GM12892 (cell line): ENCODE measurements around the gene STK32C.

Experiments
- POLR2A ChIP-seq: IDR thresholded peaks from 2 replicates; pipeline ENCODE4 v1.6.1; 2011; ENCODE audit warnings: low read depth, low read length, control low read depth
- POLR2AphosphoS5 ChIP-seq: IDR thresholded peaks from 2 replicates; pipeline ENCODE4 v1.6.1; 2011; ENCODE audit warnings: low read depth, low read length, control low read depth
- TAF1 ChIP-seq: IDR thresholded peaks from 2 replicates; pipeline ENCODE4 v1.6.1; 2011; ENCODE audit warnings: low read depth, mild to moderate bottlenecking, control low read depth, low read length, borderline replicate concordance

- TF ChIP-seq POLR2A: no peak
- no peak for TF ChIP-seq POLR2AphosphoS5
- TF ChIP-seq TAF1: no peak
Measured at GRCh38 chr10:132300582-132300981, 7.2 kb downstream of the STK32C start.
